Non-pigmented ciliary epithelial cell (primary cell): Measurements from ENCODE around the gene AASDH.
A peak's percentile ranks its signal among the peaks of the same experiment; 100 is the strongest.
"Not testable (repeated sequence)": the region's sequence is repeated elsewhere in the genome, so short reads cannot be mapped to it uniquely, and the experiment has no call there.

Experiments
- DNase-seq: peaks from one replicate; pipeline ENCODE4 v3.0.0-alpha.2; 2010; ENCODE audit warnings: low read depth

AASDH gene

GRCh38 chr4:56400560-56400959, 13.3 kb upstream of the AASDH start:
- no peak for DNase-seq

GRCh38 chr4:56391270-56391669, 4.0 kb upstream of the AASDH start:
- DNase-seq: no peak

DNA sequence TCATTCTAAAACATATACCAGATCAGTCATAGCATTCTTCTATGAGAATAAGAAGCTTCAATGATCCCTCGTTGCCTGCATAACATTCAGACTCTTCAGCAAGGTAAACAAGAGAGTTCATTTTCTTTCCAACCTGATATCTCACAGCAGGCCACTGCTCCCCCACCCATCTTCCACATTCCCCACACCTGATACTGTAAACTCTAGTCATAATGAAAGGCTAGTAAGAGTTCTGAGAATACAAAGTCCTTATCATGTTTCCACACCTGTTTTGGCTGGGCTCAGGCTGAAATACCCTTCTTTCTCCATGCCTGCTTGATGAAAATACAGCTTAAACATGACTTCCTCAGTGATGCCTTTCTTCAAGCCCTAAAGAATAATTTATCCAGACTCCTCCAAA, 2.3 kb upstream of the AASDH start:
- DNase-seq: no peak

DNA sequence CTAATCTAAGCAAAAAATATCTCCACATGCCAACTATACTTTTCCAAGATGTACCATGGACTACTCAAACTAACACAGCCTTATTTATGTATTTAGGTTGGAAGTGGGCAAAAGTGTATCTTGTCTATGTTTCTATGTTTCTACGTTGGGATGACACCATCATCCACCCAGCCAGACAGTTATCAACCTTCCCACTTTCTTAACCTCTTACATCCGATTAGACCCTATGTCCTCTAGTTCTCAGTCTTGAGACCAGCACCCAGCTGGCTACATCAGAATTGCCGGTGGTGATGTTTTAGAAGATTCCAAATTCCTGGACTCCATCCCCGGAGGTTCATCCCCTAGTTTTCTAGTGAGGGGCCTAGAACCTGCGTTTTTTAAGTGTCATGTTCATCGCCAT, 1.0 kb upstream of the AASDH start:
- no peak for DNase-seq

DNA sequence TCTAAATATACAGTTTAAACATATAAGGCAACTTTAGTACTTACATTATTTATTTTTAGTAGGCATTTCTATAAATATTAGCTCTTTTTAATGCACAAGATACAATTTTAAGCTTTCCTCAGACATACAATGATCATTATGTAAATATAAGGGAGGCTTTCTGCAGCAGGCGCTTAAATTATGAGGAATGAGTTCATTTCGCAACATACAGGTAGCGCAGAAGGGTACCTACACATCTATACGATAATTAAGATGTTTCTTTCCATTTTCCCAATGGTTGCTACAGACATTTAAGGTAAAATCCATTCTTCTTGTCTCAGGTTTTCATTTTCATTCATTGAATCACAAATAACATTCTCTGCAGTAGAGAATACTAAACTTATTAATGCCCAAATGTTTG, 1.2 kb downstream of the AASDH start:
- DNase-seq: no peak

DNA sequence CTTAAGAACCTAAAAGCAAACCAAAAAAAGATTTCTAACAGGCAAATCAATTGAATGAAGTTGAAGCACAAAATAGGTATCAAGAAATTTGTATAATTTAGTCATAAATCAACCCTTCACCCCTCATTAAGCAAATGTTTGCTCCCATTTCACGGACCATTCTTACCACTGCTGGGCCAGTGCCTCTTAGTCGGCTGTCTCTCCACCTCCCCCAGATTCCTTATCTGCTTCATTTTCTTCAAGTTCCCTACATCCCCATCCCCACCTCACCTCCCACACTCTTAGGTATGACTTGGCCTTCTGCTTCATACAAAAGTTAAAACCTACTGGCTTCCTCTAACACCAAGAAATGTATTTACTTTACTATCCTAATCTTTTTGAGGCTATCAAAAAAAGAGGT, 11.8 kb downstream of the AASDH start:
- no peak for DNase-seq

DNA sequence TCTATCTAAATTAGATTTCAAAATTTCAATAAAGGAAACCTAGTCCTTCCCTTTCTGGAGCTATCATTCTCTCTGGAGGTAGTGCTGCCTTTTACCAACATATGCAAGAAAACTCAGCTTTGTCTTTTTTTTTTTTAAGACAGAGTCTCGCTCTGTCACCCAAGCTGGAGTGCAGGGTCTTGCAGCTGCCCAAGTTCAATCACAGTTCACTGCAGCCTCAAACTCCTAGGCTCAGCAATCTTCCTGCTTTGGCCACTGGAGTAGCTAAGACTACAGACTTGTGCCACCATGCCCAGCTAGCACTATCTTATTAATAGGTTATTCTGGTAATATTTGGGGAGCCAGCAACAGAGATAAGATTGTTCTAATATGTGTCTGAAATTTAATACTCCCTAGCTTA, 12.3 kb downstream of the AASDH start:
- DNase-seq: no peak

DNA sequence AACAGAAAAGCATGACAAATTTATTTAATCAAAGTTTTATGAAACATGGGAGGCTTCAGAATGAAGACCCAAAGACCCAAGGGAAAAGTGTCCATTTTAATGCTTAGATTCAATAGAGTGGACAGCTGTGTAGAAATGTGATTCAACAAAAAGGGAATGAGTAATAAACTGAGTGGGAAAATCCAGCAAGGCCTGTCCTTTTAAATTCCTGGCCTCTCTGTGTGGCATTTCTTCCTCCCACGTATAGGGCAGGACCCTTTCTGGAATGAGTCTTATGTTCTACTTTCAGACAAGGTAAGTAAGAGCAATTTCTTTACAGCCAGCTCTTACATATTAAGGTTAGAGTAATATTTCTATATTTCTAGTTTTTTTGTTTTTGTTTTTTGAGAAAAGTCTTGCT, 14.5 kb downstream of the AASDH start:
- peak; percentile 49 for DNase-seq

DNA sequence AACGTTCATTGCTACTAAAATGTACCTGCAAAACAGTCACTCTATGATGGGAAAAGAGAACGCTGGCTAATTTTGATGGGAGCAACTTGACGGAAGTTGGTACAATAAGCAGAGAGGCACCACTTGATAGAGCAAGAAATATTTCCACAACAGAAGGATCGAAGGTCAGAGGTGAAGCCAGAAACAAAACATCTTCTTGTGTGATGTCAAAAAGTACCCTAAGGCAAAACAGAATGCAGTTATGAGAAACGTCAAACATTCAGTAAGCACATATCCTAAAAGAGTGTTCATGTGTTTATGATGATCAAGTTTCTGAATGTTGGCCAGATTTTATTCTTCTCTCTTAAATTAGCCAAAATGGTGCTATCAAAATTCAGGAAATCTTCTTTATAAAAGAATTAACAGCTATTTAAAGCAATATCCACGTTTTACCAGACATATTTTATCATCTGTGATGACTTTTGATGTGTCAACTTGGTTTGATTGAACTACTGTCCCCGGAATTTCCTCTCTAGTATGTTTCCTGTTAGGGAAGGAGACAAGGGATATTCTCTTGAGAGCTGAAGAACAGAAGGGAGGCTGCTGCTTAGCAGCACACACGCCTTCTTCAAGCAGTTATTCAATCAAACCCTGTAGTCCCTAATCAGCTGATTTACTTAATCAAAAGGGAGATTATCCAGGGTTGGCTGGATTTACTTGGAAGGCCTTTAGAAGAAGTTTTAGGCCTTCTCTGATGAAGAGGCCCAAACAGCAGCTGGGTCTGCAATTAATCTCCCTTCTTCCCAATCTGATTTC, 15.7 kb downstream of the AASDH start:
- no peak for DNase-seq

DNA sequence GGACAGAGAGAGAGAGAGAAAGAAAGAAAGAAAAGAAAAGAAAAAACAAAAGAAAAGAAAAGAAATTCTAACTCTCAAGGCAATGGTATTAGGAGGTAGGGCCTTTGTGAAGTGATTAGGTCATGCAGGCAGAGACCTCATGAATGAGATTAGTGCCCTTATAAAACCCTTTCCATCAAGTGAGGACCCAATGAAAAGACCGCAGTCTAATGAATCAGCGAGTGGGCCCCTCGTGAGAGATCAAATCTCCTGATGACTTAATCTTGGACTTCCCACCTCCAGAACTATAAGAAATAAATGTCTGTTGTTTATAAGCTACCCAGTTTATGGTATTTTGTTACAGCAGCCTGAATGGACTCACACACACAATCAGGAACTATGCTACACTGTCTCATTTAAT, 16.9 kb downstream of the AASDH start:
- DNase-seq: no peak

- DNase-seq: not testable (repeated sequence)
These were observed 24.3 kb downstream of the AASDH start for GRCh38 chr4:56362981-56363380.

DNA sequence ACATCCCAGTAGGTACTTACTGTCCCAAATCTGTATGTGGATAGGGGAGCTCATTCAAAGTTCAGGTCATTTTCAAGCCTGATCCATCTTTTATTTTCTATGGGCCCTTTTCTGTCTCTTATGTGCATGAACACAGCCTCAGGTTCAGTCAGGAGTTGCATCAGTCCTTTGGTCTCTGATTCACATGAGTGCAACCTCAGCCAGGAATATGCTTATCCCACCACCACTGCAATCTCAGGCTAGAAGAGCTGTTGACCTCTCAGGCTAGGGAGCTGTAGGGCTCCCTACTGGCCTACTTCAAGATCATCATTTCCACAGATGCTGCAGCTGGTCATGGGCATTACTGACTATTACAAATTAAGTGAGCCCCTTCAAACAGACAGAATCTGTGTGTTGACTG, 27.2 kb downstream of the AASDH start:
- DNase-seq: no peak

- no peak for DNase-seq
These were observed 30.6 kb downstream of the AASDH start for GRCh38 chr4:56356650-56357049.

- DNase-seq: no peak
These were observed 38.7 kb downstream of the AASDH start for GRCh38 chr4:56348576-56348975.

DNA sequence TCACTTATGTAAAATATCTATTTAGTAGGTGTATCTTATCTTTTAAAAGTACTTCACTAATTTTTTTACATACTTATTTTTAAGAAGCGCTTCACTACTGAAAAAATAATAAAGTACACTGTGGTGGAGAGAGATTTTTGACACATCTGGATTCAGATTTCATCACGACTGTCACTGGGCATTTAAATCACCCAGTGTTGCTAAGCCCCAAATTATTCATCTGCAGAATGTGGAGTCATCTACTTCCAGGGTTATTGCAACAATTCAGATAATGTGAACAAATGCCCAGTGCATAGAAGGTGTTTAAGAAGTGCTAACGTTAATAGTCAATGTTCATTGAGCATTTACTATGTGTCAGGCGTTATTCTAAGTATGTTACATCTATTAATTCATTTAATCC, 41.8 kb downstream of the AASDH start:
- no peak for DNase-seq

DNA sequence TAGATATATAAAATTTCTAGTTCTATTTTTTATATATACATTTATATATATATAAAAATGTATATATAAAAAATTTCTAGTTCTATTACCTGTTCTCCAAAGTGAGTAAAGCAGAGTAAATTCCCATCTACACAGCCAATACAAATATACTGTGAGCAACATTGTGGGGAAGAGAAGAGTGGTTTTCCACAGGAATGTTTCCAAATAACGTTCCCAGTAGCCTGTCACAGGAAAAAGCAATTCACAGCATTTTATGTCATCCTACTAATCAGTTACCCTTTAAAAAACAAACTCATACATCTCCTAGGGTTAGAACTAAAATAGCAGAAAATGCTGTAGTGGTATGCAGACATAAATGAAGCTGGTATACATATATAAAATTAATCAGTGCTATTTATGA, 44.5 kb downstream of the AASDH start:
- no peak for DNase-seq

- DNase-seq: no peak
These were observed 56.6 kb downstream of the AASDH start for GRCh38 chr4:56330691-56331090.

DNA sequence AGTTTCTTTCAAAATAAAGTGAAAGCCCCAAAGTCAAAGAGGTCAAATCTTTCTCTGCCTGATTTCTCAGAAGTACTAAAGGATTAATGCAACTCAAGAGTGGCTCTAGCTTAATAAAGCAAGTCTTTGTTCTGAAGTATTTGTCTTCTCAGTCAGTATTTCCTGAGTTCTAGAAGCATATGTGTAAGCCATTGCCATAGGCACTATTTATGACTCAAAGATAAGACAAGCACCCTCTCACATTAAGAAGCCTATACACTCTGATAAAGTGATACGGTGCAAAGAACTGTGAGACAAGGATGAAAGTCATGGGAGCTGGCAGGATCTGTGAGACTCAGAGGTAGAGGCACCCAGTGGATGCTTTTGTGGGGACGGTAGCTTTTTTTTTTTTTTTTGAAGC, 60.9 kb downstream of the AASDH start:
- no peak for DNase-seq

DNA sequence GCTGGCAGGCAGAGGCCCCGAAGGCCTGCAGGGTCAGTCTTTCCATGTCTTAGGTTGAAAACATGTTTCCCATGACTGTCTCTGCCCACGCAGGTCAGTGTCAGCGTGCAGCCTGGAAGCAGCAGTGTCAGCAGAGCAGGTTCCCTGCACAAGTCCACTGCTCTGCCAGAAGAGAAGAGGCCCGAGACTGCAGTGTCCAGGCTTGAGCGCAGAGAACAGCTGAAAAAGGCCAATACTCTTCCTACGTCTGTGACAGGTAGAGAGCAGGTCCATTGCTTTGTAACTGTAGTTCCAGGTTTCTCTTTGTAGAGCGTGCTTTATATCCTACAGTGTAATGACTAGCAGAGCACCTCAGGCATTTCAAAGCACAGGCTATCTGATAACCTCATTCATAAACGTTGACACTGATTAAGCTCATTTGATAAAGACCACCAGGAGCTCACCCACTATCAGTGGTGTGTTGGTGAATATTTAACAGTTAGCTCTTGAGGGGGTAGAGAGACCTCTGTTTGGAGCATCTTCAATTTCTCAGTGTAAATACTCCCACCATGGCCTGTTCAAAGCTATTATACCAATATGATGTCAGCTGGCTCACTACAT, 63.2 kb downstream of the AASDH start:
- DNase-seq: no peak

DNA sequence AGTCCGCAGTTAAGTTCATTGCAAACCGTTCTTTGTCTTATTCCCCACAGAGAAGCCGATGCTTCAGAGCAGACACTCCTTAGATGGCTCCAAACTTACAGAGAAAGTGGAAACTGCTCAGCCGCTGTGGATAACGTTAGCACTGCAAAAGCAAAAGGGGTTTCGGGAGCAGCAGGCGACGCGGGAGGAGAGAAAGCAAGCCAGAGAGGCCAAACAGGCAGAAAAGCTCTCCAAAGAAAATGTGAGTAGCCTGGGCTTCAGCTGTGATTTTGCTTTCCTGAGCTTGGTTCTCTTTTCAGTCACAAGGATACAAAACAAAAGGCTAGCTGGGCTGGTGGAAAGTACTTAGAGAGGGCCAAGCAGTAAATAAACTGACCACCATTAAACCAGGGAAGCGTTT, 64.0 kb downstream of the AASDH start:
- DNase-seq: no peak

DNA sequence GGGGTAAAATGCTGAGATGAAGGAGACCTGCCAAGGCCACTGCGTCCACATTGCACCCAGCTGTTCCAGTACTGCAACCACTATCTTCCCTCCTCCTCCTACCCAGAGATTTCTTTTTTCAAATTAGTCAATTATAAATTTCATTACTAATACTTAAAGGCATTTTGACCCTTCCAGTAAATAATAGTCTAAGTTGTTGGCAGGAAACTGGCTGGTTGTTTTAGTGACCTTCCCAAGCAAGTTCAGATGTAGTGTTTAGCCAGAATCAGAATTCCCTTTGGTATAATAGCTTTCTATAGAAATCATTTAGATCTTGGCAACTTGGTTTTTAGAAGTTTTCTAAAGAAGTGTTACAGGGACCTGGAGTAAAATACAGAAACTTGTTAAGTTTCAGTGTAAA, 66.0 kb downstream of the AASDH start:
- DNase-seq: no peak

GRCh38 chr4:56320293-56320692, 67.0 kb downstream of the AASDH start:
- no peak for DNase-seq

- no peak for DNase-seq
These were observed 68.7 kb downstream of the AASDH start for GRCh38 chr4:56318555-56318954.

GRCh38 chr4:56317749-56318148, 69.5 kb downstream of the AASDH start:
- DNase-seq: no peak
